Stimulated activated CD8-positive, alpha-beta memory T cell treated with anti-CD3 and anti-CD28 coated beads, Interleukin-15, amount 100 ng/mL, for 1 hour (primary cell): ENCODE data around the gene ADIG.

Source experiments
- DNase-seq: peaks from one replicate; pipeline ENCODE4 v3.0.0-alpha.2; 2020; ENCODE audit warnings: low read depth

The ADIG gene

DNA sequence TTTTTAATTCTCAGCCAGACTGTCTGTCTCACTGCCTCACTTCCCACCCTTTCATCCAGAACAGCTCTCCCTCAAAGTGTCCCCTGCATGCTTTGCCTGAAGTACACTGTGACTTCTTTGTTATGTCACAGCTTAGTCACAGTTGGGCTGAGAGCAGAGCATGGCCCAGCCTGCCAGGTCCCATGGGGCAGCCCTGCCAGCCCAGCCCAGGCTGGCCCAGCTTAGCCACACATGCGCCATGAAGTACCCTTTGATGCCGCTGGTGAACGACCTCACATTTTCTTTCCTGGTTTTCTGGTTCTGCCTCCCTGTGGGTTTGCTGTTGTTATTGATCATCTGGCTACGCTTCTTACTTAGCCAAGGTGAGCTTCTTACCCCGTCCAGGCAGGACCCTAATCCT, at the start of gene ADIG:
Gene ADIG (plus strand): TSS at position 185 of the 400 bp plus-strand sequence. CDS start 54 bp downstream, at position 239.
- DNase-seq, result no peak

DNA sequence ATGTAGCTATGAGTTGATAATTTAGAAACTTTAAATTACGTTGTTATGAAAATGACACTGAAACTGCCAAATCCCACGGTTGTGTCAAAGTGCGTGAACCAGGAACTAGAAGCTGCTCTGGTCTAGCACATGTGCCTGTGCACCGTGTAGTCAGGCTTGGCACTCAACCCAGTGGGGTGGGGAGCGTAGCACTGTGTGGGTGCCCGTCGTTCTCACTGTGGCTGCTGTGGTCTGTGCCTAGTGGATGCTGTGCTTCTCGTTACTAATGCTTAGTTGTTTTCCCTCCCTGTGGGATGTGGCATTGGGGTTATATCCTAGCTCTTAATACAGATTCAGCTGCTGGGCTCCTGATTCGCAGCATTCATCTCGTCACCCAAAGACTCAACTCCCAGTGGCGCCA, 46.2 kb upstream of the ADIG start:
- no peak for DNase-seq

DNA sequence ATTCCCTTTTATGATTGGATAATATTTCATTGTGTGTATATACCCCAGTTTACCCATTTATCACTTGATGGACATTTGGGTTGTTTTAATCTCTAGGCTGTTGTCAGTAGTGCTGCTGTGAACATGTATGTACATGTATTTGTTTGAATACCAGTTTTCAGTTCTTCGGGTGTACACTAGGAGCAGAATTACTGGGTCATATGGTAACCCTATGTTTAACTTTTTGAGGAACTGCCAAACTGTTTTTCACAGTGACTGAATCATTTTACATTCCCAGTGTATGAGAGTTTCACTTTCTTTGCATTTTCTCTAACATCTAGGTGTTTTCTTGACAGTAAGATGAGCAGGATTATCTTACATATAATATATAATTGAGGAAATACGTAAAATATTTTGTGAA, 44.7 kb upstream of the ADIG start:
- no peak for DNase-seq

DNA sequence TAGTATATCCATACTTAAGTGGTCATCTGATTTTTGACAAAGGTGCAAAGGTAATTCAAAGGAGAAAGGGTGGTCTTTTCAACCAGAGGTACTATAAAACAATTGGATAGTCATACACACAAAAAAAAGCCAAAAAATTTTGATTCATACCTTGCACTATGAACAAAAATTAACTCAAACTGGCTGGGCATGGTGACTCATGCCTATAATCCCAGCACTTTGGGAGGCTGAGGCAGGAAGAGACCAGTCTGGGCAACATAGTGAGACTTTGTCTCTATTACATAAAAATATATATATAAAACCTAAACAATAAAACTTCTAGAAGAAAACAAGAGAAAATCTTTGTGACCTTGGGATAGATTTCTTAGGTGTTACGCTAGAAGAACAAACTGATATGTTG, 43.8 kb upstream of the ADIG start:
- no peak for DNase-seq

DNA sequence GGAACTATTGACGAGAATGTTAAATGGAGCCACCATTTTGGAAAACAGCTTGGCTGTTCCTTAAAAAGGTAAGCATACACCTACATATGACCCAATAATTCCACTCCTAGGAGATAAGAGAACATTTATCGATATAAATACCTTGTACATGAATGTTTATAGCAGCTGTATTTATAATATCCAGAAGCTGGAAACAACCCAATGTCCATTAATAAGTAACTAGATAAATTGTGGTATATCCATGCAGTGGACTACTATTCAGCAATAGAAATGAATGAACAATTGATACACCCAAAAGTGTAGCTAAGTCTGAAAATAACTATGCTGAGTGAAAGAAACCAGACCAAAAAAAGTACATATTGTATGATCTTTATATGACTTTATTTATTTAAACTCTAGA, 42.2 kb upstream of the ADIG start:
- no peak for DNase-seq

DNA sequence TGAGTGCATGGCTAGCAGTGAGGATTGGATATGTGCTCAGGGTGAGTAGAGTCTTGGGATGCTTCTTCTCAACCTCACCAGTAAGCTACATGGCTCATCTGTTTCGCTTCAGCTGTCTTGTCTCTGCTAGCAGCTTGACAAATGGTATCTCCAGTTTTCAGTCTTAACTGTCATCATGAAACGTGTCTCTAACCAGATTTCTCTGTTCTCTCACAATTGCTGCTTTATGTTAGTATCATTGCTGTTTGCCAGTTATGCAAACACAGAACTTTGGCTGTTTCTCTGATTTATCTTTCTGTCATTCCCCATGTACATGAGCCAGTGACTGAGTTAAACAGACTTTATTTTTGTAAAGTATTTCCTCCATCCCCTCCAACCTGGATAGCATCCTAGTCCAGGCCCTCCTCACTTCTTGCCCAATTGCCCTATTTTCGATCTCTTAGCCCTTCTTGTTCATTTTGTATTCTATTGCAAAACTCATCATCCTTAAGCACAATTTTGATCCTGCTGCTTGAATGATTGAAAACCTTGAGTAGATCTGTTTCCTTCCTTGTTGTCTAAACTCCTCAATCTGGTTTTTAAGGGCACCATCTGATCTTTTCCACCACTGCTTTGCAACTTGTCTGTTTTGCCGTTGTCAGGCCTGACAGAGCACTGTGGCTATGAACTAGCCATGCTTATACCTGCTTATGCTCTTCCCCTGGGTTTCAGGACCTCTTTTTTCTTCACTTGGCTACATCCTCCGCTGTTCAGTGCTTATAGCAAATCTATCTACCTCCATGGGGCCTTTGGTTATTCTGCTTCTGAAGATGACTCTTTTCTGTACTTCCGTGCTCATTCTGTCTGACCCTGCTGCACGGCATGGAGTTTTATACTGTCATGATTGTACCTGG, 37.7 kb upstream of the ADIG start:
- DNase-seq, result no peak

DNA sequence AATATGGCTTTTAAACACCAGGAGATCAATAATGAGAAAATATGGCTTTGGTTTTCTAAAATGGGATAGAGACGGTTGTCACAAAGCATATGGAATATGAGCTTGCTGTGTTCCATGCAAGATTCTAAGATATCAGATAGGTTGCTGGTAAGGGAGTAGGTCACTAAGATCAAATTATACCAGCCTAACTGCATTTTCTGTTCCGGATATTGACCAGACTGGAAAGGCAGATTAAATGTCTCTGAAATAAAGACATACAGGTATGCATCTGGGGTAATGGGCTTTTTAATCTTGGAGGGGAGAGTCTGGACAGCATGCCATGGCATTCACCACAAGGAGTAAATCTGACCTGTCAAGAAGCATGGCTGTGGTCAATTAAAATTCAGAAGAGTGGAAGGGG, 35.2 kb upstream of the ADIG start:
- no peak for DNase-seq

DNA sequence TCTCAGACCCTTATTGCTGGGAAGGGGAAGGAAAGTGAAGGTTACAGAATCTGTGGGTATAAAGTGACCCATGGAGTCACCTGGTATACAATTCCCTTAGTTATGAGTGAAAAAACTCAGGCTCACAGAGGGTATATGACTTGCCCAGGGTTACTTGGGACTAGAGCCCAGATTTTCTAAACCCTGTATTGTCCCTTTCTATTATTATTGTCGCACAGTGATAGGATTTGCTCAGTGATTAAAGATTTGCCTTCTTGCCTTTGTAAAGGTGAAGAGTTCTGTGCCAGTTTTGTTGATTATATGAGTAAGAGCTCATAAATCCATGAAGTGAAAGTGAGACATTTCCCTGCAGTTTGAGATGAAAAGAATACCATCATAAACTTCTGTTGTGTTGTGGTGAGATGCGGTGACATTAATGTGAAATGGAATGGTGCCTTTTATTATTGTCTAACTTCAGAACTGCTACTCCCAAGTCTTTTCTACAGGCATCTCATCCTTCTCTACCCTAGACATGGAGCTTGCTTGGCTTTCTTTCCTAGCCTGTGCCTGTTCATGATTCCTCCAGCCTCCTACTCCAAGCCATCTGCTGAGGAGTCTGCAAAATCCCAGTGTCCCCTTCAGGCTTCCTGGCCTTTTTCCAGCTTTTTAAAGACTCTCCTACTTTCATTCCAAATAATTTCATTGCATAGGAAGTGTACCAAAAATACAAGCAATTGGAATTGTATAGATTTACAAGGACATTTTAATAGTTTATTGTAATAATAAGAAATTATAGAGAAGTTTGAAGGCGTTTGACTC, 33.5 kb upstream of the ADIG start:
- no peak for DNase-seq

DNA sequence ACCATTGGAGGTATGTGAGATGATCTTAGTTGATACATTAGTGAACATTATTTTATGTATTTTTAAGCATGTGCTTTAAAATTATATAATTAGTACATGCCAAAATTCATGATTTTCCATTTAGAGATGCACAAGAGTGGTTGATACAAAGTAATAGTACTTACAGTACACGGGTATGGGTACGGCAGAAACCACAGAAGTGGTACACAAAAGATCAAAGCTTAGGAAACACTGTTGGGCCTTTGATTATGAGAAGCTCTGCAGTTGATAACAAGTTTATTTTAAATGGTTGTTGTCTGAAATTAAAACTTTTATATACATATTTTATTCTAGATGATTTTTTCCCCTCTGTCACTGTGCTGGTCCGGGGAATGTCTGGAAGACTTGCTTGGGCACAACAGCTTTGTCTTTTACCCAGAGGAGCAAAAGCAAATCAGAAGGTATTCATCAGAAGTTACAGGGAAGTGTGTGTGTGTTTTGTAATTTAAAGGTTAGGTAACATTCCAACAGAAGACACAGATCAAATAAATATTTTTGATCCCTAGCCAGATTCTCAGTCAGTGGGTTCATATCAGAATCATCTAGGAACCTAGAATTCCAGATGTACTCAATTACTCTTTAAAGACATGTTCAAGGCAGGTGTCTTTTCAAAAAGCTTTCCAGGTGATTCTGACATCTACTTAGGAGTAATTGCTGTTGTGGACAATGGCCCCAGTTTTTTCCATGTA, 32.5 kb upstream of the ADIG start:
- no peak for DNase-seq

DNA sequence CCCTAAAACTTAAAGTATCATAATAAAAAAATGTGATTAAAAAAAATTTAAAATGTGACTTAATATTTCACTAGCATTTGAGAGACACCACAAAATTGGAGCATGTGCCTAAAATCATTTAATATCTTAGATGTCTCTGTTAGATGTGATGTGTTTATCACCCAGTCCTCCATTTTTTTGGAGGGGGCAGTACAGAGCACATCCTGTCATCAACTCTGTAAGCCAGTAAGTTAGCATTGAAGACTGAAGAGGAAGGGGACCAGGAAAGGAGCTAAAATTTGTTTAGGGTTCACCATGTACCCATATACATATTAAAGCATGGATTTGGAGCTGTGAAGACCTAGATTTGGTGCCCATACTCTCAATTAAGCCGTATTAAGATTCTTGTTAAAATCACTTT, 30.7 kb upstream of the ADIG start:
- DNase-seq, result no peak

DNA sequence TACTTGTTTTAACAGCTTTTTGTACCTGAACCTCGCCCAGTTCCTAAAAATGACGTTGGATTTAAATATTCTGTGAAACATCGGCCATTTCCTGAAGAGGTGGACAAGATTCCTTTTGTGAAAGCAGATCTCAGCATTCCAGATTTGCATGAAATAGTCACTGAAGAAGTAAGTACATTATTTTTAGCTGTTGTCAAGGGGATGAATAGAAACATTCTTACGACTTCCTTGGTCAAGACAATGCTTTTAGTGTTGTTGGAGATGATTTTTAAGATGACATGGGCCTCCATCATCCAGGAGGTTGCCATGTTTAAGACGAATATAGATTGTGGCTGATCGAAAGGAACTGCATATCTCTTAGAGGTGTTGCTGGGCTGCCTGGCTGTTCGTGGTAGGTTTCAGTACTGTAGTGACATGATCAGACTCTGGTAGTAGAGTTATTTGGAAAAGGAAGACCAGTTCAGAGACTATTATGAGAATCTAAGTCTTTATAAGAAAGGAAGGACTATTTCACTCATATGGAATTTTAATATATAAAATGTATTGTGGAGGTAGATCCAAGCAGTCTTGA, 29.9 kb upstream of the ADIG start:
- no peak for DNase-seq

DNA sequence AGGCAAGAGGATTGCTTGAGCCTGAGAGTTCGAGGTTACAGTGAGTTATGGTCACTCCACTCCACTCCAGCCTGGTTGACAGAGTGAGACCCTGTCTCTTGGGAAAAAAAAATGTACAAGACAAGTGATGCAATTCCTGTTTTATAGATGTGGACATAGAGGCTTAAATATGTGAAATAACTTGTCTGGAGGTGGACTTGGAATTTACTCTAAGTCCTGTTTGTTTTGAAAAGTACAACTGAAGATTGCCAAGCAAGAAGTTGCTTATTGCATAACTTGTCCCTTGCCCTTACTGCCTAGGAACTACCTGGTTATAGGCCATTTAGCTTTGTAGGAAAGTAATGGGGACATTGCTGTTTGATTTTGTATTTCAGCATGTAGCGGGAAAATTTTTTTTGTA, 26.0 kb upstream of the ADIG start:
- DNase-seq, result no peak

DNA sequence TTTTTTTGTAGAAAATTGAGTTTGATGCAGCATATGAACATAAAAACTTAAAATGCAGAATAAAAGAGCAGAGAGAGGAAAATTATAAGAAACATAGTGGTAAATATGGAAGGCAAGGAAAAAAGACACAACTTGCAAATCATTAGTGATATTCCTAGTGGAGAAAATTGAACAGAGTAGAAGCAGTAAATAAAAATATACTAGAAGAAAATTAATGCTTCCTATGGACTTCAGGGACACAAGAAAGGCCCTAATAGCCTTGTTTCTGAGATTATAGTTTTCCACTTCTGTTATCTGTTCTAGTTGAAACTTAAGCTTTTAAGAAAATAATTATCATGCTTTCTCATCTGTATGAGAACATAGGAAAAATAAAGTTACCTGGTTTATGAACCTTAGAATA, 25.6 kb upstream of the ADIG start:
- DNase-seq, result no peak

DNA sequence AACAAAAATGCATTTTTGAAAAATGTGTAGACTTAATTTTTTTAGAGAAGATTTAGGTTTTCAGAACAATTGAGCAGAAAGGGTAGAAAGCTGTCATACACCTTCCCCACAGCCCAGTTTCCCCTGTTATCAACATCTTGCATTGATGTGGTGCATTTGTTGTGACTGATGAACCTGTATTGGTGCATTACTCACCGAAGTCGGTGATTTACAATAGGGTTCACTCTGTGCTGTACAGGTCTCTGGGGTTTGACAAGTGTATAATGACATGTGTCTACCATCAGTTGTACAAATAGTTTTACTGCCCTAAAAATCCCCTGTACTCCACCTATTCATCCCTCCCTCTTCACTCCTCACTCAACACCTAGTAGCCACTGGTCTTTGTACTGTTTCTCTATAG, 23.8 kb upstream of the ADIG start:
- no peak for DNase-seq

DNA sequence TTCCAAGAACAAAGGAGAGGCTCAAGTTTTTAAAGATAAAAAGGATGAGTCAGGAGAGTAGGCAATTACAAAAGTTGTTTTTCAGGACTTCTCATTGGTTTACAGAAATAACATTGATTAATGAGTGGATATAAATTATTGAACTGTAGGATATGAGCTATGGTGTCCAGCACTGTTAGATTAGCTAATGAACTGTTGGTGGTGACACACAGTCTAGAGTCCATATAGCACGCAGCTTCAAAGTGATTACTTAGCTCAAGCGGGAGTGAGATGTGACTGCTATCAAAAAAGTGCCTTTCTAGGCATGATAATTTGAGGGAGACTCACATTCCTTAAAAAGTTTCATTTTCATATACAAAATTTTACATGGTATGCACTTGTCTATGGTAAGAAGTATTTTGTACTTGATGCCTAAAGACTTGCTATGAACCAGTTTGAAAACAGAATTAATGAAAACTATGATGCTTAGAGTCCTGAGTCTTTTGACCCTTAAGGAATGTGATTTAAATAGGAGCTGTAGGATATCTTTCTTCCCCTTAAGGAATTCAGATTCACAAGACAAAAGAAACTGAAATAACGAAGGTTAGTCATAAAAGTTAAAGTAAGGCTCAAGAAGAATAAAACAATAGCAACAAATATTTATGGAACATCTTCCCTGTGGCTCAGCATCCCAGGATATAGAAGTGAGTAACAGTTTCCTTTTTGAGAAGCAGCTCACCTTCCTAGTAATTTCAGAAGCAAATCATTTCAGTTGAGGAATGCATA, 22.2 kb upstream of the ADIG start:
- DNase-seq, result no peak

DNA sequence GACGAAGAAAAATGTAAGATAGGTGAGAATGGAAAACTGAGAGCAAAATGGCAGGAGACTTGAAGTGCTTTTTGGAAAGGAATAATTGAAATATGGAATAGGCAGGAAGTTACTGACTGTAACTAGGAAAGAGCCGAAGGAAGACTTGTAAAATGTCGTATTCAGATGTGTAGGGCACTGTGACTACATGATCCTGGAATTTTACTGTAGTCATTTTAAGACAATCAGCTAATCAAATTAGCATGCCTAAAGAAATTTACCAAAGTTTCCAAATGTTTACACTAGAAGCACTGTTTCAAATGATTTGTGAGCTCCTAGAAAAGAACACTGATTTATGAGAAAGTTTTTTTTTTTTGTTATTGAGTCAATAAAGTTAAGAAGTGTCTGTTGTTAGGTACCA, 21.2 kb upstream of the ADIG start:
- DNase-seq, result no peak

DNA sequence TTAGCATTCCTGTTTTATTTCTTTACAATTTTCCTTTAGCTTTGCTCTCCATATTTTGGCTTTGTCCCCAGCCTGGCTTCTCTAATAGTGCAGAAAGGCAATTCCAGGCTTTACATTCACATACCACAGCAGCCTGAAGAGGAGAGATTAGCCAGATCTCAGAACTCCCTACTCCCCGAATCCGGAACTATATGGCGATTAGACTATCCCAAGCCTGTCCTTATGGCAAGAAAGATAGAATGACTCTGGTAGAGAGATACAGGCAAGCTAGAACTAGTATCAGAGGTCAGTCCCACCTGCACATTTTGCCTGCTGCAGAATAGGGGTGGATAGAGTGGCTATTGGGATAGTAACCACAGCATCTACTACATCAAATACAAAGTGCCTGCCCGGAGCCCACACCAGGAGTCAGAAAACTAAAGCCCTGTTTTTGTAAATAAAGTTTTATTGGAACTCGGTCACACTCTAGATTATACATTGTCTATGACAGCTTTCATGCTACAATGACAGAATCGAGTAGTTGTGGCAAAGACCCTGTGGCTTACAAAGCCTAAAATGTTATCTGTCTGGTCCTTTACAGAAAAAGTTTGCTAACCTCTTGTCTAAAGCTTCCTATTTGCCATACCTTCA, 17.1 kb upstream of the ADIG start:
- no peak for DNase-seq

DNA sequence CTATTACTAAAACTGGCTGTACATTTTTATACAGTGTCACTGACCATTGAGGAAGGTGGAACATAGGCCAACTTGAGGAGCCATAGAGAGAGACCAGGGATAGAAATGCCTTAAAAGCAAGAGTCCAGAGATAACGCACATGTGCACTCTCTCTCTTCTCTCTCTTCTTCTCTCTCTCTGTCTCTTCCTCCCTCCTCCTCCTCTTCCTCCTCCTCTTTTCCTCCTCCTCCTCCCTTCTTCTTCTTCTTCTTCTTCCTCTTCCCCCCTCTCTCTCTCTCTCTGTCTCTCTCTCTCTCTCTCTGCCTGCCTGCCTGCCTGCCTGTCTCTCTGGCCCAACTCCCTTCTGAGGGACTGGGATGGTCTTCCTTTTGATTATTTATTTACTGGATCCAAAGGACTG, 16.3 kb upstream of the ADIG start:
- no peak for DNase-seq

DNA sequence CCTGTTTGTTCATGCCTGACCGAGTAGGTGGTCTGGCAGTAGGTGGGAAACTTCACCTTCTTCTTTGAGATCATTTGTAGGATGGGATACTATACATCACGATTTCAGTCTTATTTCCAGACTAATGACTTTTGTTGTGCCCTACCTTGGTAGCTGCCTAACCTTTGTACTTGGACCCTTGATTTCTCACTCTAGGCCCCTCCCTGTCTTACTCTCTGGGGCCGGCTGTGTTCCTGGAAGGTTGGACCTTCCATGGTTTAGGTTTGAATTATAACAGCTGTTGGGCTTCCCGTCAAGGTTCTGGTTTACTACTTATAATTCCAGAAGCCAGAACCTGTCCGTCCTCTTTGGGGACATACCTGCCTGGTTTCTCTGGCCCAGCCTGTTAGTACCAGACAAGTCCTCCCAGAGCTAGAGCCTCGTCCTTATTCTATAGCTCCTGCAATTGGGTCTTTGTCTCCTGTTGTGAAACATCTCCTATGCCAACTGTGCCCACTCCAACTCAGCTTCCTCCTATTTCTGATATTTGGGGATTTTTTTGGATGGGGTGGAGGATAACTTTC, 14.9 kb upstream of the ADIG start:
- DNase-seq, result no peak

DNA sequence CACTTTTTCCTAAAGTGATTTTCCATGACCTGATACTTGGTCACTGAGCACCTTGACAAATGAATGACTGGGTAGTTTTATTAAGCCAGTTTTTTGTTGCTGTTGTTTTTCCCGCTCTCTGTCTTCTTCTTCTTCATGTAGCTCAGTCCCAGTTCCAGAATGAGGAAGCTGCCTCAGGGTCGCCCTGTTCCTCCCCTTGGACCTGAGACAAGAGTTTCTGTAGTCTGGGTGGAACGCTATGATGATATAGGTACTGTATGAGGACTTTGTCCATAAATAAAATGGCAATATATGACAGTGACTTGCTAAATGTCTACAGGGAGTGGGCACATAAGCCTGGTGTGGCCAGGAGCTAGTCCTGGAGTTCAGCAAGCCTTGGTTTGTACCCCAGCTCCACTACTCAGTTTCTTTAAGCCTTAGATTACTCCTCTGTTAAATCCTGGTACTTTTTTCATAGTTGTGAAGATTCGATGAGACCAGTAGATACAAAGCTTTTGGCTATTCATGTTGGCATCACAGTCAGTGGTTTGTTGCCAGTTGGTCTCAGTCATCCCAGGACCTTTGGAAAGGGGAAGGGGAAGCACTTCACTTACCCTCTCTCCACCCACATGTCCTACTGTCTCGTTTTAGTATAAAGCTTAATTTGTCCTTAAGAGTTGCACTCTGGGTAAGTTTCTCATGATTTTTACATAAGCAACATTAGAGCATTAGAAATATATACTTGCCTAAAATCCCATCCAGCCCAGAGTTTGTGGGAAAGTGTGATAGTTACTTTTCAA, 11.1 kb upstream of the ADIG start:
- DNase-seq, result no peak
